Parathyroid adenoma (tissue), 2 donors: ENCODE measurements around the gene OR2AJ1.

Experiments used
- H2AFZ ChIP-seq: fragments of 300-600 bp; sonication (generic); one replicate; pipeline ENCODE4 v1.7.0; 2017; ENCODE audit warnings: antibody characterized with exemption, mild to moderate bottlenecking
- H3K27ac ChIP-seq: fragments of 300-600 bp; sonication (generic); one replicate; pipeline ENCODE4 v1.7.0; 2017
- H3K27me3 ChIP-seq: fragments of 300-600 bp; sonication (generic); one replicate; pipeline ENCODE4 v1.7.0; 2017; ENCODE audit warnings: low read length; ENCODE audit not compliant: control insufficient read depth, insufficient read depth
- H3K36me3 ChIP-seq: fragments of 300-600 bp; sonication (generic); one replicate; pipeline ENCODE4 v1.7.0; 2017; ENCODE audit warnings: low read length; ENCODE audit not compliant: control insufficient read depth, insufficient read depth
- H3K4me1 ChIP-seq: fragments of 300-600 bp; sonication (generic); one replicate; pipeline ENCODE4 v1.7.0; 2017; ENCODE audit warnings: control low read depth
- H3K4me2 ChIP-seq: fragments of 300-600 bp; sonication (generic); one replicate; pipeline ENCODE4 v1.7.0; 2017; ENCODE audit warnings: low read length
- H3K4me3 ChIP-seq: fragments of 300-600 bp; sonication (generic); one replicate; pipeline ENCODE4 v1.7.0; 2017; ENCODE audit warnings: low read depth, low read length
- H3K79me2 ChIP-seq: fragments of 300-600 bp; sonication (generic); one replicate; pipeline ENCODE4 v1.7.0; 2017; ENCODE audit warnings: control low read depth
- H3K9ac ChIP-seq: fragments of 300-600 bp; sonication (generic); one replicate; pipeline ENCODE4 v1.7.0; 2017; ENCODE audit warnings: mild to moderate bottlenecking
- H3K9me3 ChIP-seq: fragments of 300-600 bp; sonication (generic); one replicate; pipeline ENCODE4 v1.7.0; 2017; ENCODE audit warnings: low read length; ENCODE audit not compliant: control insufficient read depth
- CTCF ChIP-seq: fragments of 300-600 bp; sonication (generic); IDR thresholded peaks from one replicate; pipeline ENCODE4 v1.7.0; 2017; ENCODE audit warnings: antibody characterized with exemption, mild to moderate bottlenecking
- donor health status: primary hyperparathyroidism.

The OR2AJ1 gene

DNA sequence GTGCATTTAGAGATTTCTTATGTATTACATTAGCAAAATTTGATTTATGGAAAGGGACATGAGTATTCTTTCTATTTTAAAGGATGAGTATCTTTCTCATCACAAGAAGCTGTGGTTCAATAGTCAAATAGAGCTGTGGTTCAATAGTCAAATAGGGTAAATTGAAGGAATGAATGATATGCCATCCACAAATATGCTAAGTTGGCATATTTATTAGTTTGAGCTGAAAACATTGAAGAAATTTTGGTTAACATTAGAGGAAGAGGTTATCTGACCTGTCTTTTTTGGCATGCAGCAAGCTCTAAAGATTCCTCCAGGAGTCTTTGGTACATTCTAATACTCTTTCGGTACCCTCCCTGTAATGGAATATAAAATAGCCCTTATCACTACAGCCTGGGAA, 28.7 kb downstream of the OR2AJ1 start:
- Histone ChIP-seq H3K4me2 (no peak overlapping the region), H3K4me1 (no peaks in the 10 kb centered on the region), H3K4me3 (no peak overlapping the region), H3K27ac (no peak overlapping the region), H3K9me3 (no peaks in the 10 kb centered on the region), H3K36me3 (no peaks in the 10 kb centered on the region), H3K79me2 (no peaks in the 10 kb centered on the region), H3K9ac (no peak overlapping the region), H3K27me3 (no peaks in the 10 kb centered on the region), H2AFZ (no peak overlapping the region)
- TF ChIP-seq CTCF = no peak

GRCh38 chr1:247961791-247962190, 37.1 kb downstream of the OR2AJ1 start:
- Histone ChIP-seq H3K27me3 (no peaks in the 10 kb centered on the region), H2AFZ (no peak overlapping the region), H3K4me2 (no peak overlapping the region), H3K79me2 (no peaks in the 10 kb centered on the region), H3K9me3 (no peaks in the 10 kb centered on the region), H3K27ac (no peak overlapping the region), H3K4me1 (no peaks in the 10 kb centered on the region), H3K9ac (no peak overlapping the region), H3K36me3 (no peaks in the 10 kb centered on the region), H3K4me3 (no peak overlapping the region)
- no peak for TF ChIP-seq CTCF

GRCh38 chr1:247962911-247963588, 38.4 kb downstream of the OR2AJ1 start:
- no peaks in the 10 kb centered on the region for H3K9me3 ChIP-seq
- no peak for TF ChIP-seq CTCF
- H3K36me3 ChIP-seq = no peaks in the 10 kb centered on the region
- no peak overlapping the region for H3K4me3 ChIP-seq
- H3K4me1 ChIP-seq = no peaks in the 10 kb centered on the region
- no peaks in the 10 kb centered on the region for H3K79me2 ChIP-seq
- H2AFZ ChIP-seq = no peak overlapping the region
- H3K9ac ChIP-seq = no peak overlapping the region
- no peaks in the 10 kb centered on the region for H3K27me3 ChIP-seq
- no peak overlapping the region for H3K4me2 ChIP-seq
- no peak overlapping the region for H3K27ac ChIP-seq

- H3K79me2 ChIP-seq = no peaks in the 10 kb centered on the region
- no peak within 1 kb of the TSS for H3K27ac ChIP-seq
- H3K36me3 ChIP-seq = no peaks in the 10 kb centered on the region
- no peak within 1 kb of the TSS for H3K9ac ChIP-seq
- no peaks in the 10 kb centered on the region for H3K4me1 ChIP-seq
- no peak within 1 kb of the TSS for H3K4me2 ChIP-seq
- no peak within 1 kb of the TSS for H3K4me3 ChIP-seq
- H2AFZ ChIP-seq = no peak within 1 kb of the TSS
- H3K9me3 ChIP-seq = no peaks in the 10 kb centered on the region
- TF ChIP-seq CTCF = no peak
- no peaks in the 10 kb centered on the region for H3K27me3 ChIP-seq
Measured at GRCh38 chr1:247964933-247965332, 40.2 kb downstream of the OR2AJ1 start, which contains the start of gene OR2AK2. TSS of gene OR2AK2 (plus strand) at chr1:247965233. CDS start at chr1:247965377, 144 bp downstream.
